ENCODE results near the gene OR8D4. TPM values are rescaled to one million over a fixed set of nuclear protein-coding genes. Genes with fewer than 3 reads are reported as not detected.
"Not testable (repeated sequence)": the region's sequence is repeated elsewhere in the genome, so short reads cannot be mapped to it uniquely, and the experiment has no call there.

Gene OR8D4
- 1 to 10 TPM in 1 of 3 donors, under 1 TPM in 1, not detected in 1; 0.87 to 1.3 TPM for total RNA-seq
- long read RNA-seq, donor 1: 0 reads
- long read RNA-seq, donor 2, partial matches to known transcripts: 0 of 1 reads
- long read RNA-seq, donor 2, other reads (novel, unspliced or antisense): 1 of 1 reads

GRCh38 chr11:123901867-123902266, at the start of gene OR8D4:
TSS of gene OR8D4 (plus strand) at chr11:123902167. CDS start at chr11:123906432, 4,265 bp downstream.
- Histone ChIP-seq H3K36me3 (ENCODE audit: low read depth) (no peaks in the 10 kb centered on the region), H3K9me3 (no peaks in the 10 kb centered on the region), H3K4me3 (no peak within 1 kb of the TSS), H3K4me1 (ENCODE audit: low read depth) (no peaks in the 10 kb centered on the region)
- no peak for DNase-seq
- no peak for TF ChIP-seq CTCF (IDR thresholded peaks at IDR 0.05)
- intact Hi-C loops (cut with DNase I, micrococcal nuclease): no loop called here
- ATAC-seq: no peak

GRCh38 chr11:123852321-123852720, 49.6 kb upstream of the OR8D4 start:
- Histone ChIP-seq H3K4me3 (no peak overlapping the region), H3K9me3 (no peaks in the 10 kb centered on the region), H3K4me1 (ENCODE audit: low read depth) (no peaks in the 10 kb centered on the region), H3K36me3 (ENCODE audit: low read depth) (no peaks in the 10 kb centered on the region)
- TF ChIP-seq CTCF (IDR thresholded peaks at IDR 0.05): no peak
- intact Hi-C loops (cut with DNase I, micrococcal nuclease): no loop called here
- DNase-seq: no peak
- no peak for ATAC-seq

- no peaks in the 10 kb centered on the region for H3K4me1 ChIP-seq (ENCODE audit: low read depth)
- DNase-seq: no peak
- H3K36me3 ChIP-seq (ENCODE audit: low read depth): no peaks in the 10 kb centered on the region
- intact Hi-C loops (cut with DNase I, micrococcal nuclease): no loop called here
- H3K9me3 ChIP-seq: no peaks in the 10 kb centered on the region
- H3K4me3 ChIP-seq: no peak overlapping the region
- TF ChIP-seq CTCF (IDR thresholded peaks at IDR 0.05): no peak
- ATAC-seq: no peak
Measured at GRCh38 chr11:123853038-123853437, 48.9 kb upstream of the OR8D4 start.

GRCh38 chr11:123856444-123856843, 45.5 kb upstream of the OR8D4 start:
- no peak for TF ChIP-seq CTCF (IDR thresholded peaks at IDR 0.05)
- Histone ChIP-seq H3K4me1 (ENCODE audit: low read depth) (no peaks in the 10 kb centered on the region), H3K36me3 (ENCODE audit: low read depth) (no peaks in the 10 kb centered on the region), H3K9me3 (no peaks in the 10 kb centered on the region), H3K4me3 (no peak overlapping the region)
- ATAC-seq: no peak
- intact Hi-C loops (cut with DNase I, micrococcal nuclease): no loop called here
- DNase-seq: no peak

GRCh38 chr11:123859731-123860130, 42.2 kb upstream of the OR8D4 start:
- H3K4me1 ChIP-seq (ENCODE audit: low read depth): no peaks in the 10 kb centered on the region
- no peaks in the 10 kb centered on the region for H3K36me3 ChIP-seq (ENCODE audit: low read depth)
- H3K4me3 ChIP-seq: no peak overlapping the region
- no peak for ATAC-seq
- DNase-seq: no peak
- H3K9me3 ChIP-seq: no peaks in the 10 kb centered on the region
- TF ChIP-seq CTCF (IDR thresholded peaks at IDR 0.05): no peak
- intact Hi-C loops (cut with DNase I, micrococcal nuclease): no loop called here

GRCh38 chr11:123865293-123865692, 36.7 kb upstream of the OR8D4 start:
- ATAC-seq; H3K4me3 ChIP-seq; DNase-seq; H3K36me3 ChIP-seq (ENCODE audit: low read depth); intact Hi-C loops (cut with DNase I, micrococcal nuclease); H3K4me1 ChIP-seq (ENCODE audit: low read depth); H3K9me3 ChIP-seq: not testable (repeated sequence)

- H3K4me1 ChIP-seq (ENCODE audit: low read depth); intact Hi-C loops (cut with DNase I, micrococcal nuclease); ATAC-seq: not testable (repeated sequence)
Measured at GRCh38 chr11:123867795-123868194, 34.2 kb upstream of the OR8D4 start.

More at GRCh38 chr11:123867795-123868194, 34.2 kb upstream of the OR8D4 start:
- DNase-seq; H3K36me3 ChIP-seq (ENCODE audit: low read depth); H3K4me3 ChIP-seq; H3K9me3 ChIP-seq: not testable (repeated sequence)

All from mucosa of descending colon (tissue), 3 donors.